ENCODE results near the gene F3.
A peak's percentile ranks its signal among the peaks of the same experiment; 100 is the strongest.
"Not testable (repeated sequence)": the region's sequence is repeated elsewhere in the genome, so short reads cannot be mapped to it uniquely, and the experiment has no call there.

F3 gene

DNA sequence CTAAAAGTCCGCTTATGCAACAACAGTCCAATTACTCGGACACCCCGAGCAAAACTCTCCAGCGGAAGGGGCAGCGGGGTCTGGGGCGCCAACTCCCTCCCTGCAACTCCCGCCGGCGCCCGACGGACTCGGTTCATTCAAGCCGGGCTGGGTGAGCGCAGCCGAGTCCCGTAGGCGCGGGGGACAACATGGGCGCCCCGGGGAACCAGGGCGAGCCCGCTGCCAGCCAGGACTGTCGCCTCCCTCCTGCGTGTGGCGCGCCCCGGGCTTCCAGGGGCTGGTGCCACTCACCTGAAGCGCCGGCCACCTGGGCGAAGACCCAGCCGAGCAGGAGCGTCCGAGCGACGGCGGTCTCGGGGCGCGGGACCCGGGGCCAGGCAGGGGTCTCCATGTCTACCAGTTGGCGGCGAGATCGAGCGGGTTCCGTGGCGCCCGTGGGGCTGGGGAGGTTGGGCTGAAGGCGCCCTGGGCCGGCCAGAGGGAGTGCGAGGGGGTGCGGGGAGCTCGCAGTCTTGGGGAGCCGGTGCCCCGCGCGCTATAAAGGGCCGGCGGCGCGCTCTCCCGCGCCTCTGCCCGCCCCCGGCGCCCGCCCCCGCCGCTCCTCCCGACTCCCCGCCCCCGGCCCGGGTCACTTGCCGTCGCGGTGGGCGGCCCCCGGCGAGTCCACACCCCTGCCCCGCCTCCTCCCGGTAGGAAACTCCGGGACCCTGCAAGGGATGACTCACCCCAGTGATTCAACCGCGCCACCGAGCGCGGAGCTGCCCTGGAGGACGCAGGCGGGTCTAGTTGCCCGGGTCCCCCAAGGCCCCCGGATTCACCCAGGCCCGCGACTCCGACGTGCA lies at the start of gene F3:
Gene F3 (minus strand): TSS at position 514 of the 842 bp plus-strand sequence. CDS start 123 bp downstream, at position 391.
- DNase-seq (ENCODE audit: low read depth) = peak; percentile 26

DNA sequence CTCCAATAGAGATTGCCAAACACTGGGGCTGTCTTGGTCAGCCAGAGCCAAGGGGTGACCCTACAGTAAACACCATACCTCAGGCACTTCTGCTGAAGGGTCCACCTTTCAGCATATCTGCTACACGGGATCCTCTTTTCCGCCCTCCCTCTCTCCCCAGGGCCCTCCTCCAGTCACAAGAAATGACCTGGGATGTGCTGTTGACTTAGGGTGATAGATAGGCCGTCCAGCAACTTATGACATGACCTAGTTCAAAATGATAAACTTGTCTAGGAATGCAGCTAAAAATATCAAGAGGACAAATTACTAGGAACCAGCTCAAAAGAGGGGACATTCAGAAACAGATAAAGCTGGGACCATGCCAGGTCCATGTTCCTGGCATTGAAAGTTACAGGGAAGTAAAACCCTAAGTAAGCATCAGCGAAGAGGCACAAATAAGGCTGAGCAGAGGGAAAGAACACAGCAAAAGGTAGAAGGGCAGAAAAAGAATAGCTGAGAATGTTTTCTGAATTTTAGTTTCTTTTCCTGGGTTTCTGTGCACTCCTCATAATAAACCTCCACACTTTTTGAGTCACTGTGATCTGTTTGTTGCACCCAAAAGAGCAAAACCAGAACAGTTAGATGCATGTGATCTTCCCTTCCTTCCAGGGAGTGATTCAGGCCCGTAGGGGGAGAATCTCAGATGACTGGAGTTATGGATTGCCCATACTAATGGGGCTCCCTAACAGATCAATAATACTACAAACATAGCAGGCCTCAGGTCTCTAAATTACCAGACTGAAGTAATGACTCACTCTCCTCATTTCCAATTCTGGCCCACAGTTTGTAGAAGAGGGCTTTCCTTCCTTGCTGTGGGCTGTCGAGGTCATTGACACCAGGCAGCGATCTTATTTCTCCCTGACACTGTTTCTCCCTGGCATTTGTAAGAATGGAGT lies 48.9 kb upstream of the F3 start:
- no peak for DNase-seq (ENCODE audit: low read depth)

DNA sequence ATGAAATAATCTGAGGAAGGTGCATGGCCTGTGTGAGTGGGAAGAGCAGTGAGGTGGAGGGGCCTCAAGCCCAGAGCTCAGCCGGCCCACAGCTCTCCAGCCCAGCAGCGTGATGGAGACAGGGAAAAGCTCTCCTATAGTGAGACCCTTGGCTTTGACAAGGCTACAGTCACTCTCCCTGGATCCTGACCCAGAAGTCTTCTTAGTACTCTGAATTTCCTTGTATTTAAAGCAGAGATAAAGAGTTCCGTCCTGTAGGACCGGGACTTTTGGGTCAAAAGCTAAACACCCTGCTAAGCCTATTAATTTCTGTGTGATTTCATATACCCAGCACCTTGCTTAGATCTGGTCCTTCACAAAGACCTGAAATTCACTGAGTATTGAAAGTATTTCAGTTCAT lies 48.2 kb upstream of the F3 start:
- no peak for DNase-seq (ENCODE audit: low read depth)

DNA sequence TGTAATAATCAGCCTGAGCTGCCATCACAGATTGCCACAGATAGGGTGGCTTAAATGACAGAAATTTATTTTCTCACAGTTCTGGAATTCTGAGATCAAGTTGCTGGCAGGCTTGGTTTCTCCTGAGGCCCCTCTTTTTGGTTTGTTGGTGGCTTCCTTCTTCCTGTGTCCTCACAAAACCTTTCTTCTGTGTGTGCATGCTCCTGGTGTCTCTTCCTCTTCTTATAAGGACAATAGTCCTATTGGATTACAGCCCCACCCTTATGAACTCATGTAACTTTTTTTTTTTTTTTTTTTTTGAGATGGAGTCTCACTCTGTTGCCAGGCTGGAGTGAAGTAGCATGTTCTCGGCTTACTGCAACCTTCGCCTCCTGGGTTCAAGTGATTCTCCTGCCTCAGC lies 41.0 kb upstream of the F3 start:
- no peak for DNase-seq (ENCODE audit: low read depth)

DNA sequence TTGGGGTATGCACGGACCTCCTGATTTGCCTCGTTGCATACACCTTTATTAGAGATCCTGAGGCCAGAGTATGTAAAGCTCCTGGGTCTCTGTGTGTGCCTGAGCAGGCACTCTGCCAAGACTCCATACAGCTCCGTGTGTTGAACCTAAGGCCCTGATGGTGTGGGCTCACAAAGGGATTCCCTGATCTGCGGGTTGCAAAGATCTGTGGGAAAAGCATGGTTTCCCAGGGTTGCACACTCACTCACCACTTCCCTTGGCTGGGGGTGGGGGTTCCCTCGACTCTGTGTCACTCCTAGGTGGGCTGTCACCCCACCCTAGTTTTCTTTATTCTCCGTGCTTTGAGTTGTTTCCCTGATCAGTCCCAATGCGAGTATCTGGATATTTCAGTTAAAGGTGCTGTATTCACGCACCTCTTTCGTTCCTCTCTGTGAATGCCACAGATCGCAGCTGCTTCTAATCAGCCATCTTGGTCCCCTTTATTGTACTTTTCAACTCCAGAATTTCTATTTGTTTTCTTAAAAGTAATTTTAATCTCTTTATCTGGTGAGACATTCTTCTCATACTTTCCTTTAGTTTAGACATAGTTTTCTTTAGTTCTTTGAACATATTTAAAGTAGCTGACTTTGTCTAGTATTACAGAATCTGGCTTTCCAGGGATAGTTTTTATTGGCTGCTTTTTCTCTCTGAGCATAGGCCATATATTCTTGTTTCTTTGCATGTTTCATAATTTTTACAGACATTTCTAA lies 39.0 kb upstream of the F3 start:
- no peak for DNase-seq (ENCODE audit: low read depth)

DNA sequence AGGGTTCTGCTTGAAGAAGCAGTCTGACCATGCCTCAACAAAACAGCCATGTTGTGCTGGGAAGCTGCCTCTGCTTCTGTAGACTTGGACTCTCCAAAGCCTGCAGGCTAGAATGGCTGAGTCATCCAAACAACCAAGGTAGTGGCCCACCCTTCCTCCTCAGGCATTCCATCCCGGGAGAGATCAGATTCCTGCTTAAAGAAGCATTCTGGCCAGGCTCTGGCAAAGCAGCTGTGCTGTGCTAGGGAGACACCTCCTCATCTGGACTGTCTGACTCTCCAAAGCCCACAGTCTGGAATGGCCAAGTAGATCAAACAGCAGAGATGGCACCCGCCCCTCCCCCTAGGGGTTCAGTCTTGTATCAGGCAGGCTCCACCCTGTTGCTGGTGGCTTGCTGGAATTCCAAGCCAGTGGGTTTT lies 38.3 kb upstream of the F3 start:
- DNase-seq (ENCODE audit: low read depth) = no peak

DNA sequence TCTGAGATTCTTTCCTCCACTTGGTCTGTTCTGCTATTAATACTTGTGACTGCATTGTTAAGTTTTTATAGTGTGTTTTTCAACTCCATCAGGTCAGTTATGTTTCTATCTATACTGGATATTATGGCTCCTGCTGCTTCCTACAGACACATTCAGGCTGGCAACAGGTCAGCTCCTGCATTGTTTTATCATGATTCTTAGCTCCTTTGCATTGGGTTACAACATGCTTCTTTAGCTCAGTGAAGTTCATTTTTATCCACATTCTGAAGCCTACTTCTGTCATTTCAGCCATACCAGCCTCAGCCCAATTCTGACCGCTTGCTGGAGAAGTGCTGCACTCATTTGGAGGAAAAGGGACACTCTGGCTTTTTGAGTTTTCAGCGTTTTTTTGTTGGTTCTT lies 37.3 kb upstream of the F3 start:
- no peak for DNase-seq (ENCODE audit: low read depth)

DNA sequence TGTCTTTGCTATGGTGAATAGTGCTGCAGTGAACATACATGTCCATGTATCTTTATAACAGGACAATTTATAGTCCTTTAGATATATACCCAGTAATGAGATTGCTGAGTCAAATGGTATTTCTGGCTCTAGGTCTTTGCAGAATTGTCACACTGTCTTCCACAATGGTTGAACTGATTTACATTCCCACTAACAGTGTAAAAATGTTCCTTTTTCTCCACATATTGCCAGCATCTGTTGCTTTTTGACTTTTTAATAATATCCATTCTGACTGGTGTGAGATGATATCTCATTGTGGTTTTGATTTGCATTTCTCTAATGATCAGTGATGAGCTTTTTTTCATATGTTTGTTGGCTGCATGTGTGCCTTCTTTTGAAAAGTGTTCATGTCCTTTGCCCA lies 32.4 kb upstream of the F3 start:
- DNase-seq (ENCODE audit: low read depth) = not testable (repeated sequence)

DNA sequence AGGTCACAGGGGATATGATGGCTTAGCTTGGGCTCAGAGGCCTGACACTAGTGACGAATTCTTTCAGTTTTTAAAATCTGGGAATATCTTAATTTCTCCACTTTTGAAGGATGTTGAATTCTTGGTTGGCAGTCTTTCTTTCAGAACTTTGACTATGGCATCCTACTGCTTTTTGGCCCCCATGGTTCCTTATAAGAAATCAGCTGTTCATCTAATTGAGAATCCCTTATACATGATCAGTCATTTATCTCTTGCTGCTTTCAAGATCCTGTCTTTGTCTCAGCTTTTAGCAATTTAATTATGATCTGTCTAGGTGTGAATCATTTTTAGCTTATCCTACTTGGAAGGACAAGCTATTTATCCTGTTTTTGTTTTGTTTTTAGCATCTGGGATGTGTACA lies 31.2 kb upstream of the F3 start:
- no peak for DNase-seq (ENCODE audit: low read depth)

DNA sequence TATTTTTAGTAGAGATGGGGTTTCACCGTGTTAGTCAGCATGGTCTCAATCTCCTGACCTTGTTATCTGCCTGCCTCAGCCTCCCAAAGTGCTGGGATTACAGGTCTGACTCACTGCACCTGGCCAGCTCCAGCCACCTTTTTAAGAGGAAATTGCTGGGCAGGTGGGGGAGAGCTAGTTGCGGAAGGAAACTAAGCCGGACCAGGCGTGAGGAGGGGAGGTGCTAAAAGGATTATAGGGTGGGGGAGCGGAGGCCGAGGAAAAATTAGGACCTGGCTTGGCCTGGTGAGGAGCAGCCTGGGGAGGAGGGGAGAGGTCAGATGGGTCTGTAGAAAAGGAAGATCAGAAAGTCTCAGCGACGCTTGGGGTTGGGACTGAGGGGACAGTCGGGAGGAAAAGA lies 29.4 kb upstream of the F3 start:
- not testable (repeated sequence) for DNase-seq (ENCODE audit: low read depth)

DNA sequence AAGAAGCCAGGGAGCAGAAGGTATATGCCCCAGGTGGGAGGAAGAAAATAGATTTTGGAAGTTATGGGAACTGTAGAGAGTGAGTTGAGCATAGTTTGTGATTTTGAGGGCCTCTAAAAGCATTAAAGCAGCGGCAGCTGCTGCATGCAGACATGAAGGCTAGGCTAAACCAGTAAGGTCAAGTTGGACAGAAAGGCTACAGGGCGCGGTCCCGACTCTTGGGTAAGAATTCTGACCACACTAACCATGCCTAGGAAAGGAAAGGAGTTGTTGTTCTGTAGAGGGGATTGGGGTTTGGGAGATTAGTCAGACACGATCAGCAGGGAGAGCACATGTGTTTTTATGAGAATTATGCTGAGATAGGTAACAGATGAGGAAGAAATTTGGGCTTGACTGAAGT lies 27.2 kb upstream of the F3 start:
- DNase-seq (ENCODE audit: low read depth) = not testable (repeated sequence)

DNA sequence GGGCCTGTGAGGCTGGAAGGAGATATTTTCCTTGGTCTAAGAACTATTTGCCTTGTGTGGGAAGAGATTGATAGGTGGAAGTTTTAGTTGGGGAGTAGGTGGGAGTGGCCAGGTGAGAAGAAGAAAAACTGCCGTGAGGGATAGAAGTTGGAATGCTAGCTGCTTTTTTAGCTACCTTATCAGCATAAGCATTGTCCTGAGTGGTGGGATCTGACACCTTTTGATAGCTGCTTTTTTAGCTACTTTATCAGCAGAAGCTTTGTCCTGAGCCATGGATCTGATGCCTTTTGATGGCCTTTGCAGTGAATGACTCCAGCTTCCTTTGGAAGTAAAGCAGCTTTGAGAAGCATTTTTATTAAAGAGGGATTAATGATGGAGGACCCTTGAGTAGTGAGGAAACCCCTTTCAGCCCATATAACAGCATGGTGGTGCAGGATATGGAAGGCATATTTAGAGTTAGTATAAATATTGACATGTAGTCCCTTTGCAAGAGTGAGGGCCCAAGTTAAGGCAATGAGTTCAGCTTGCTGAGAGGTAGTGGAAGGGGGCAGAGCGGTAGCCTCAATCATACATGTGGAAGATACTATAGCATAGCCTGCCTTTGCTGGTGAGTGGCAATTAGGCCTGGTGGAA lies 26.5 kb upstream of the F3 start:
- not testable (repeated sequence) for DNase-seq (ENCODE audit: low read depth)

DNA sequence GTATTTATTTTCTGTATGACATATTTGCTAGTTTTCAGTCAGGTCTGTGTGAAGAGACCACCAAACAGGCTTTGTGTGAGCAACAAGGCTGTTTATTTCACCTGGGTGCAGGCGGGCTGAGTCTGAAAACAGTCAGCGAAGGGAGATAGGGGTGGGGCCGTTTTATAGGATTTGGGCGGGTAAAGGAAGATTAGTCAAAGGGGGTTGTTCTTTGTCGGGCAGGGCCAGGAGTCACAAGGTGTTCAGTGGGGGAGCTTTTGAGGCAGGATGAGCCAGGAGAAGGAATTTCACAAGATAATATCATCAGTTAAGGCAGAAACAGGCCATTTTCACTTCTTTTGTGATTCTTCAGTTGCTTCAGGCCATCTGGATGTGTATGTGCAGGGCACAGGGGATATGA lies 24.9 kb upstream of the F3 start:
- not testable (repeated sequence) for DNase-seq (ENCODE audit: low read depth)

DNA sequence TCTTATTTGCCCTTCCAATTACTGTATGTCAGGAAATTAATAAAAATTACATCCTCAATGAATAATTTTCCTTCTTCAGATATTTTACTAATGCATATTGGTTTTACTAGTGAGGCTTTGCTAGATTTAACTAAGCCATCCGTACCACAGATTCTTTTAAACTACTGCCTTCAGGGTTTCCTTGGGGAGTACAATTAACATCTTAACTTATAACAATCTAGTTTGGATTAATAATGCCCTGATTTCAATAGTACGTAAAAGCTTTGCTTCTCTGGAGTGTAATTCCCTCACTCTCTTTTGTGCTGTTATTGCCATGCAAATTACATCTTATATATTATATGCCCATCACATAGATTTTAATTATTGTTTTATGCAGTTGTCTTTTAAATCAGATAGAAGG lies 24.3 kb upstream of the F3 start:
- no peak for DNase-seq (ENCODE audit: low read depth)

DNA sequence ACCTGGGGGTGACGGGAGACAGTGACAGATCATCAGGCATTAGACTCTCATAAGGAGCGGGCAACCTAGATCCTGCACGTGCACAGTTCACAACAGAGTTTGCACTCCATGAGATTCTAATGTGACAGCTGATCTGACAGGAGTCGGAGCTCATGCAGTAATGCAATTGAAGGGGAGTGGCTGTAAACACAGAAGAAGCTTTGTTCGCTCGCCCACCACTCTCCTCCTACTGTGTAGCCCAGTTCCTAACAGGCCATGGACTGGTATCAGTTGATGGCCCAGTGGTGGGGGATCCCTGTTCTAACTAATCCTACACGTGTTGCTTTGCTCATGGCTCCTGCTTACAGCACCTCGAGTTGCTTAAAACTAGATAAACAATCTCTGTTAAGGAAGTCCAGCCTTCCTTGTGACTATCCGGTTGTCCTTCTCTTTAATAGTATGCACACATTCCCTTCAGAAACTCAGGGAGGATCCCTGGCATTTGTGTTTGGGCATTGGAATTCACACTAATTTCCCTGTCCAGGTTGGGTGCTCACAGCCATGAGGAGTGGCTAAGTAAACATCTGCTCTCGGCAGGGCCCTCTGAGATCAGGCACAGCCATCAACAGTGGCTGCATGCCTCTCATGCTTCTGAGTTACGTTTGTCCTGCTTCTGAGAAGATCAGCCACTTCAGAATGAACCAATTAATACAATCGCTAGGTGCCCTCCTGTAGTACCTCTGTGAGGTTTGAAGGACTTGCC lies 21.1 kb upstream of the F3 start:
- DNase-seq (ENCODE audit: low read depth) = no peak

DNA sequence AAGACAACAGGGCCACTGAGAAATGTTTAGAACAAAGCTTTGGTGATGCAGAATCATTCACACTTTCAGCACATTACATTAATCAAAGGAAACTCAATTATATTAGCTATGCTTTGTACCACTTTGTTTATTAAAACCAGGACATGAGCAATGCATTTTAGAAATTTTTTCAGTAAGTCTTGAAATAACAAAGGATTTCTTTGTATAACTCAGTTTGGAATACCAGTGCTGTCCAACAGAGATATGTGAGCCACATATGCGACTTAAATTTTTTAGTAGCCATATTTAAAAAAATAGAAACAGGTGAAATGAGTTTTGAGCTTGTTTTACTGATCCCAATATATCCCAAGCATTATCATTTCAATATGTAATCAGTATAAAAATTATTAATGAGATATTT lies 18.8 kb upstream of the F3 start:
- no peak for DNase-seq (ENCODE audit: low read depth)

DNA sequence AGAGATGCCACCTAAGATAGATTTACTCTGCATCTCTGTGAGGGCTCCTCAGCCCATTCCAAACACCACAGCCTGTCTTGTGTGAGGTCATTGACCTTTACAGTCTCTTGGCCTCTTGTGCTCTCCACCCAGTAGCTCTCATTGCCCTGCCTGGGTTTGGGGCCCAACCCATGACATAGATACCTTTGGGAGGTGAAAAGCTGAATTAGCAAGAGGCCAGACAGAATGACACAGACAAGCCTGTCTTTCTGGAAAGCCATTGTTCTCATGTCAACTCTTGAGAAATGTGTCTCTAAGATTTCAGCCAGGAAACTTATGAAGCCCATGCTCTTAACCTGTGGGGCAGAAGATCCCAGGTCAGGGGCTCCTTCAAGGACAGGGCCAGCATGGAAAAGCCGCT lies 18.4 kb upstream of the F3 start:
- no peak for DNase-seq (ENCODE audit: low read depth)

DNA sequence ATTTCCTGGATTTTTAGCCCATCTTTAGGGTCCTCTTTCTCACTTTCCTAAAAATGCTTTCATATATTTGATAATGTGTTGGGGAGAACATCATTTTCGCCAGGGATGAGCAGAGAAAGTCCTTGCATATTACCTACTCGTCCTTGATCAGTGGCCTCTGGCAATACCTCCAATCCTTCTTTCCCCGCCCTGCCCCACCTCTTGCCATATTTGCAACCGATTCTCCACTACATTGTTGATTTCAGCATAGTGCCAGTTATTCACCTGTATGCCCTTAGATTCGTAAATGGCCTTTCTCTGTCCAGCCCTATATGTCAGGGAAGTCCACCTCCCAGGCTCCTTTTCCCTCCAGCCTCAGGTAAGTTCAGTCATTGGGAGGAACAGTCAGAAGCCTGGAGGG lies 13.5 kb upstream of the F3 start:
- DNase-seq (ENCODE audit: low read depth) = no peak

DNA sequence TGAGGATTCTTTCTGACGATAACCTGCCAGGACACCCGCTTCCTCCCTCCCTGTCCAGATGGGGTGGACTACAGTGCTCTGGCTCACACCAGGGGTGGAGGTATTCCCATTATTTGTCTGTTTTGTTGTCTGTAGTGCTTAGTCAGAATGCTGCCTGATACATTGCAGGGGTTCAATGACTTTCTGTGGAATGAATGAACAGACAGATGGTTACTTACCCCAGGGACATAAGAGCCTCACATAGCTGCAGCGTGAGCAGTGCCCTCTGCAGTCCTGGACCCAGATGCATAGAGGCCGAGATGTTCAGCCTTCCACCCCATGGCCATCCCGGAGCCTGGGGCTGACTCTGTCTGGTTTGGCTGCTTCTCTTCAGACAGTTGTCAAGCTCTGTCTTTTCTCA lies 13.0 kb upstream of the F3 start:
- no peak for DNase-seq (ENCODE audit: low read depth)

DNA sequence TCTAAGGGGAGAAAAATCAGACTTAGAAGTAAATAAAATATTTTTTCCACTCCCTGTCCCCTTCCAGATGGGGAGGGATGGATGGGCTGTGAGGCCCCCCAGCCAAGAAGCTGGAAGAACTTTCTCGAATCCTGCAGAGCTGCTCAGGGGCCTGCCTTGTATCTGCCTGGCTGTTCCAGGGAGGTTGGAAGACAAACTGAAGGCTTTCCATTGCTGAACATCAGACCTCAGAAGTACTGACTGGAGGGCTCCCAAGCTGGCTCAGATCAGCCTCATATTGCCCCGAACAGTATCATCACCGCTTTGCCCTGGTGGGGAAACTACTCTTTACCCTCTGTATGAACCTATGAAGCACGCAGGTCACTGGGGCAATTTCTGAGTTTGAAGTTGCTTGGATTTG lies 12.4 kb upstream of the F3 start:
- no peak for DNase-seq (ENCODE audit: low read depth)

DNA sequence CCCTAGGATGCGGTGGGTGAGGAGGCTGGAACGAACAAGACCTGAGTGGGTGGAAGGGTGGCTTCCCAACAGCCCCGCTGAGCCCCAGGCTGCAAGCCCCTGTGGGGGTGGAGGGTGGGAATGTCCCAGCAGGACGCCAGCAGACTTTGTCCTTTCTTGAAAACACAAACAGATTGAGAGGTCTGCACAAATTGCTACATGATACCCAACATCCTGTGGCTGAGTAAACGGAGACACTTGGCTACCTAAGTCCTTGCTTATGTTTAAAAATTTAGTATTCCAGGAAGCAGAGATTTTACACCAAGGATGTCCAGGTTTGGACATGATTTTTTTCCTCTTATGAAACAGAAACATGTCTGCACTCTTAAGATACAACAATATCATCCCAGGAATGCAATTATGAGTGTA lies 11.8 kb upstream of the F3 start:
- DNase-seq (ENCODE audit: low read depth) = no peak
